Endothelial cell of umbilical vein (primary cell): Measurements from ENCODE around the gene GRID1. TPM values are rescaled to one million over a fixed set of nuclear protein-coding genes. Genes with fewer than 3 reads are reported as not detected.

Experiments
- BruUV-seq: library from RNA; stranded (reverse); fragments of 400-500 nt; replicated peaks from 2 replicates; lab custom pipeline; 2021; lab: Mats Ljungman, UMichigan
- CTCF ChIA-PET: fragments of 300-600, 350-600 bp; sonication (Branson Sonifier 250); formaldehyde crosslinking; loops from one replicate; lab custom pipeline; 2021; ENCODE audit warnings: antibody characterized with exemption, inconsistent platforms; lab: Charles Lee
- POLR2A ChIA-PET: fragments of 300-600, 350-600 bp; sonication (Branson Sonifier 250); formaldehyde crosslinking; loops from one replicate; lab custom pipeline; 2021; ENCODE audit warnings: antibody characterized with exemption, inconsistent platforms; lab: Charles Lee
- DNase-seq: peaks from one replicate; pipeline ENCODE4 v3.0.0-alpha.2; 2011; ENCODE audit warnings: low read depth, low spot score
- FAIRE-seq: peaks from 2 replicates; lab custom pipeline; 2011; peaks lifted over from hg19 to GRCh38; lab: Jason Lieb, UNC
- H2AFZ ChIP-seq: 2 replicates; pipeline ENCODE4 v1.6.0; 2012; ENCODE audit warnings: low read depth, low read length, control low read depth, inconsistent platforms
- H3K27ac ChIP-seq: 2 replicates; pipeline ENCODE4 v1.5.1; 2011; ENCODE audit warnings: low read depth, mild to moderate bottlenecking, control low read depth, low read length, moderate library complexity; ENCODE audit not compliant: insufficient read depth
- H3K27me3 ChIP-seq, 2 experiments: 2 replicates each; pipeline versions ENCODE4 v1.6.0 to v1.6.1; 2011; ENCODE audit warnings: low read length in 2 of 2, mixed read lengths in 1 of 2; ENCODE audit not compliant: control insufficient read depth in 2 of 2, insufficient read depth in 2 of 2
- H3K36me3 ChIP-seq, 2 experiments: 2 replicates in 1 of 2; 3 replicates in 1 of 2; pipeline ENCODE4 v1.5.1; 2011; ENCODE audit warnings: low read length in 2 of 2, mild to moderate bottlenecking in 1 of 2, moderate library complexity in 1 of 2; ENCODE audit not compliant: control insufficient read depth in 2 of 2, insufficient read depth in 2 of 2; ENCODE audit errors: extremely low read depth in 1 of 2
- H3K4me1 ChIP-seq: 3 replicates; pipeline ENCODE4 v1.5.1; 2011; ENCODE audit warnings: mild to moderate bottlenecking, low read length; ENCODE audit not compliant: control insufficient read depth, insufficient read depth; ENCODE audit errors: extremely low read depth
- H3K4me2 ChIP-seq: 2 replicates; pipeline ENCODE4 v1.6.1; 2011; ENCODE audit warnings: low read length, control low read depth, mixed read lengths; ENCODE audit not compliant: insufficient read depth
- H3K4me3 ChIP-seq, 3 experiments: fragments of 200-600 bp in 1 of 3; sonication (generic), shearing (Covaris generic) in 1 of 3; replicated peaks in 1 of 3; 2 replicates each; pipeline ENCODE4 v1.5.1; 2011 to 2016; ENCODE audit warnings: control low read depth in 3 of 3, low read length in 3 of 3, mild to moderate bottlenecking in 2 of 3, inconsistent platforms in 1 of 3, low read depth in 1 of 3, moderate library complexity in 1 of 3; ENCODE audit not compliant: insufficient read depth in 1 of 3
- H3K79me2 ChIP-seq: 2 replicates; pipeline ENCODE4 v1.6.0; 2012; ENCODE audit warnings: low read length, inconsistent platforms; ENCODE audit not compliant: control insufficient read depth, insufficient read depth
- H3K9ac ChIP-seq: replicated peaks from 2 replicates; pipeline ENCODE3; 2011; ENCODE audit warnings: low read length, control low read depth; ENCODE audit not compliant: insufficient read depth; ENCODE audit errors: extremely low read depth
- H3K9me1 ChIP-seq: replicated peaks from 3 replicates; pipeline ENCODE4 v1.6.0; 2011; ENCODE audit warnings: mild to moderate bottlenecking, low read length; ENCODE audit not compliant: control insufficient read depth, insufficient read depth; ENCODE audit errors: extremely low read depth
- H3K9me3 ChIP-seq: replicated peaks from 2 replicates; pipeline ENCODE4 v1.5.1; 2012; ENCODE audit warnings: low read length, inconsistent platforms; ENCODE audit not compliant: control insufficient read depth, insufficient read depth
- H4K20me1 ChIP-seq: replicated peaks from 2 replicates; pipeline ENCODE3; 2011; ENCODE audit warnings: mild to moderate bottlenecking, low read length; ENCODE audit not compliant: control insufficient read depth, insufficient read depth; ENCODE audit errors: extremely low read depth
- CTCF ChIP-seq, 2 donors: IDR thresholded peaks; 1 replicate in 1 of 2; 2 replicates in 1 of 2; pipeline ENCODE4 v1.5.1; 2011; ENCODE audit warnings: low read length in 2 of 2, mild to moderate bottlenecking in 2 of 2, moderate library complexity in 2 of 2, control low read depth in 1 of 2, inconsistent platforms in 1 of 2, low read depth in 1 of 2; ENCODE audit not compliant: insufficient read depth in 1 of 2; ENCODE audit errors: extremely low read depth in 1 of 2
- EZH2 ChIP-seq: IDR thresholded peaks from 2 replicates; pipeline ENCODE4 v1.6.1; 2012; ENCODE audit warnings: borderline replicate concordance, low read depth, mild to moderate bottlenecking, moderate library complexity, low read length, inconsistent platforms; ENCODE audit not compliant: severe bottlenecking
- FOS ChIP-seq: IDR thresholded peaks from 2 replicates; pipeline ENCODE4 v1.6.1; 2011; ENCODE audit warnings: mild to moderate bottlenecking, low read length, moderate library complexity, borderline replicate concordance; ENCODE audit not compliant: insufficient read depth
- GATA2 ChIP-seq: IDR thresholded peaks from 2 replicates; pipeline ENCODE4 v1.7.0; 2011; ENCODE audit warnings: low read depth, mild to moderate bottlenecking, moderate library complexity, mixed read lengths, low read length; ENCODE audit not compliant: insufficient read length, insufficient read depth
- JUN ChIP-seq: IDR thresholded peaks from 2 replicates; pipeline ENCODE4 v1.6.1; 2011; ENCODE audit warnings: borderline replicate concordance, low read depth; ENCODE audit not compliant: insufficient read length, insufficient read depth
- MAX ChIP-seq: IDR thresholded peaks from 2 replicates; pipeline ENCODE4 v1.6.1; 2011; ENCODE audit not compliant: insufficient read depth, insufficient read length
- MYC ChIP-seq: IDR thresholded peaks from one replicate; pipeline ENCODE4 v1.6.1; 2011; ENCODE audit warnings: mild to moderate bottlenecking, low read depth, low read length
- POLR2A ChIP-seq: IDR thresholded peaks from 2 replicates; pipeline ENCODE4 v1.6.1; 2012; ENCODE audit warnings: low read depth, mild to moderate bottlenecking, control low read depth, low read length
- POLR2AphosphoS5 ChIP-seq: IDR thresholded peaks from 2 replicates; pipeline ENCODE4 v1.6.1; 2012; ENCODE audit warnings: low read depth, mild to moderate bottlenecking, control low read depth, low read length, moderate library complexity; ENCODE audit not compliant: insufficient read depth
- dilution Hi-C: fragments of 300-500 bp; cut with MboI; formaldehyde crosslinking; loops from one replicate; pipeline ENCODE4 v1.15.0; 2019; ENCODE audit warnings: low sequenced_read_pairs; ENCODE audit not compliant: extremely low pct_ligation_motif_present
- intact Hi-C: fragments of 100-400 bp; cut with micrococcal nuclease; formaldehyde crosslinking; loops from one replicate; pipeline ENCODE4 v1.10.0; 2022
- polyA plus RNA-seq, 4 experiments: library from polyadenylated mRNA; depleted of rRNA in 3 of 4; stranded (reverse) in 3 of 4; unstranded in 1 of 4; fragments of >200 nt; gene quantifications; 2 replicates each; pipeline versions ENCODE4 v1.2.1 to v1.2.3, GENCODE V29; 2011 to 2012; ENCODE audit warnings: missing spikeins in 1 of 4
- total RNA-seq: library from RNA; stranded (reverse); gene quantifications from 2 replicates; pipeline ENCODE4 v1.2.3, GENCODE V29; 2021

GRID1 gene
- total and polyA plus RNA-seq, 2 donors (not counting 3 experiments of a cell fraction or from before 2014, with no cell fraction given): not detected

- Histone ChIP-seq H3K4me2 (no peak overlapping the region), H3K4me1 (no peaks in the 10 kb centered on the region), H2AFZ (no peak overlapping the region), H3K79me2 (no peaks in the 10 kb centered on the region), H3K9ac (no peak overlapping the region), H3K27ac (no peak overlapping the region), H3K27me3 (no peaks in the 10 kb centered on the region), H3K9me1 (no peaks in the 10 kb centered on the region), H3K36me3 (no peaks in the 10 kb centered on the region), H3K9me3 (no peaks in the 10 kb centered on the region), H3K4me3 (no peak overlapping the region), H4K20me1 (no peaks in the 10 kb centered on the region)
- dilution Hi-C loops (no loop called here), intact Hi-C loops (loop anchor here (5.0 kb wide), 1 partner anchor 113 kb away; no protein-coding TSS in a partner anchor)
- ChIA-PET CTCF (no interaction called here), POLR2A (no interaction called here)
- no peak for TF ChIP-seq POLR2AphosphoS5
- TF ChIP-seq JUN: no peak
- TF ChIP-seq EZH2: no peak
- no peak for TF ChIP-seq GATA2
- no peak for TF ChIP-seq MAX
- TF ChIP-seq POLR2A: no peak
- no peak for TF ChIP-seq MYC
- no peak for TF ChIP-seq FOS
- no peak for TF ChIP-seq CTCF (IDR thresholded peaks at IDR 0.05; ENCODE audit: extremely low read depth in 1 of 2, insufficient read depth in 1 of 2, low read depth in 1 of 2, low read length in 2 of 2)
- DNase-seq (no peak), FAIRE-seq (no peak)
- BruUV-seq: no TSS peak
Observed at GRCh38 chr10:86264481-86265231, 101.9 kb downstream of the GRID1 start.
